ENCODE data around the gene CALD1. TPM values are rescaled to one million over a fixed set of nuclear protein-coding genes. Genes with fewer than 3 reads are reported as not detected.

CALD1 gene
- total and polyA plus RNA-seq, 7 donors = 34.7 to 2,150 (median 1,069) TPM

DNA sequence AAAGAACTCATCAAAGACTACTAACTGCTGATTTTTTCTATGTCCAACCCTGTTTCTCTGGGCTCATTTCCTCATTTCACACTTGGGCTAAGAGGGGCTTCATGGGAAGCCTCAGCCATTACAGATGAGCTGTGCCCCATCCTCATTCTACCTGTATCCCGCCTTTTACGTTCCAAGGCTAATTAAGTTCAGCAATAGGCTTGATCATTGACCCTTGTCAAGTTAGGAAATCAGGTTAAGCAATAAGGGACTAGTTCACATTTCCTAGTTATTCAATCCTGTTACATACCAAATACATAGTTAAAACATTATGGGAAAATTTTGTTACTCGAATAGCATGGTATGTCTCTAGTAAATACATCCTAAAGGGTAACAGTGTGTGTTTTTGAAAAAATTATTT lies 177.6 kb downstream of the CALD1 start:
- Histone ChIP-seq H3K27ac (peak overlapping the region in 1 of 4 donors; percentile 29), H3K4me3 (no peak overlapping the region), H3K9me3 (no peaks in the 10 kb centered on the region), H3K4me1 (peaks cover 0 to 27% (median 7%) of the 10 kb centered on the region in 4 donors), H3K36me3 (peaks cover 35 to 100% (median 78%) of the 10 kb centered on the region in 4 donors), H3K27me3 (no peaks in the 10 kb centered on the region)
- no peak for TF ChIP-seq POLR2AphosphoS5 (IDR thresholded peaks at IDR 0.05)
- no peak for TF ChIP-seq EP300 (IDR thresholded peaks at IDR 0.05)
- TF ChIP-seq, protein P1, sequence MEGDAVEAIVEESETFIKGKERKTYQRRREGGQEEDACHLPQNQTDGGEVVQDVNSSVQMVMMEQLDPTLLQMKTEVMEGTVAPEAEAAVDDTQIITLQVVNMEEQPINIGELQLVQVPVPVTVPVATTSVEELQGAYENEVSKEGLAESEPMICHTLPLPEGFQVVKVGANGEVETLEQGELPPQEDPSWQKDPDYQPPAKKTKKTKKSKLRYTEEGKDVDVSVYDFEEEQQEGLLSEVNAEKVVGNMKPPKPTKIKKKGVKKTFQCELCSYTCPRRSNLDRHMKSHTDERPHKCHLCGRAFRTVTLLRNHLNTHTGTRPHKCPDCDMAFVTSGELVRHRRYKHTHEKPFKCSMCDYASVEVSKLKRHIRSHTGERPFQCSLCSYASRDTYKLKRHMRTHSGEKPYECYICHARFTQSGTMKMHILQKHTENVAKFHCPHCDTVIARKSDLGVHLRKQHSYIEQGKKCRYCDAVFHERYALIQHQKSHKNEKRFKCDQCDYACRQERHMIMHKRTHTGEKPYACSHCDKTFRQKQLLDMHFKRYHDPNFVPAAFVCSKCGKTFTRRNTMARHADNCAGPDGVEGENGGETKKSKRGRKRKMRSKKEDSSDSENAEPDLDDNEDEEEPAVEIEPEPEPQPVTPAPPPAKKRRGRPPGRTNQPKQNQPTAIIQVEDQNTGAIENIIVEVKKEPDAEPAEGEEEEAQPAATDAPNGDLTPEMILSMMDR (IDR thresholded peaks at IDR 0.05) = no peak
- TF ChIP-seq POLR2A (IDR thresholded peaks at IDR 0.05) = no peak
- intact Hi-C loops (cut with DNase I) = loop anchor here (5.0 kb wide), 1 partner anchor 515 kb away; no protein-coding TSS in a partner anchor
- 80 to 91% methylated on average over 3 of the region's 3 CpGs for WGBS, 2 donors
- DNase-seq = no peak

DNA sequence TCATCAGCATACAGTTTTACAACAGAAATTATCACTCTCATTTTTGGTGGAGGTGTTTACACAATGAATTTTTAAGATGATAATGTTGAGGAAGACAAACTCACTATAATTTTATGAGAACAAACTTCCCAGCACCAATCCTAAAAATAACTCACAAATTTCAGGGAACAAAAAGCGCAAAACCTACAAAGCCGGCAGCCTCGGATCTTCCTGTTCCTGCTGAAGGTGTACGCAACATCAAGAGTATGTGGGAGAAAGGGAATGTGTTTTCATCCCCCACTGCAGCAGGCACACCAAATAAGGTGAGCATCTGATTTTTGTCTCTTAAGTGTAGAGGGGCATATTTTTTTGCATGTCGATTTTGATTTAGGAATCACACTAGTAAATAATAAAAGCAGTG lies 180.4 kb downstream of the CALD1 start:
- H3K4me1 ChIP-seq = peaks cover 0 to 39% (median 17%) of the 10 kb centered on the region in 4 donors
- no peaks in the 10 kb centered on the region for H3K27me3 ChIP-seq
- DNase-seq = no peak
- H3K9me3 ChIP-seq = no peaks in the 10 kb centered on the region
- H3K27ac ChIP-seq = peak overlapping the region in 3 of 4 donors; percentile 39 to 63 (median 61)
- TF ChIP-seq EP300 (IDR thresholded peaks at IDR 0.05) (no peak), POLR2A (IDR thresholded peaks at IDR 0.05) (no peak), POLR2AphosphoS5 (IDR thresholded peaks at IDR 0.05) (no peak)
- TF ChIP-seq, protein P1 (IDR thresholded peaks at IDR 0.05) = no peak
- H3K4me3 ChIP-seq = no peak overlapping the region
- H3K36me3 ChIP-seq = peaks cover 38 to 100% (median 71%) of the 10 kb centered on the region in 4 donors
- WGBS, 2 donors = 91% methylated on average over 5 of the region's 5 CpGs
- intact Hi-C loops (cut with DNase I) = loop anchor here (5.0 kb wide), 1 partner anchor 518 kb away; no protein-coding TSS in a partner anchor

DNA sequence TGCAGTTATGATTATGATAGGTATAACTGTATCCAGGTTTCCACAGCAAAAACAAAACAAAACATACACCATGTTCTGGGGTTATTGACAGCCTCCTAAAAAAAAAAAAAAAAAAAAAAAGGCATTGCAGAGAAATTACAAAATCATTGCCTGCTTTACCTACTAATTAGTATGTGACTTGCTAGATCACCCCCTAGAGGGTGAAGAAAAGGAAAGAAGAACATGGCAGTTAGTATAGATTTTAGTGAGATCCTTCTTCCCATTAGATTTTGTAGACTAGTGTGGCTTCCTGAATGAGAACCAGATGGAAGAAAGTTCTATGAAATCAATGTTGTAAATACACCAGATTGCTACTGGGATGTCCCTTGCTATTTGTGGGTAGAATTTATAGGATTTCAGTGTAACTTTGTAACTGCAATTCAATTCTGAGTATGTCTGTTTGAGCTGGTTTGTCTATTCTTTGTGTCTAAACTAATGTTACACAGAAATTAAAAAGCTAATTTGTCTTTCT lies 182.9 kb downstream of the CALD1 start:
- H3K27me3 ChIP-seq = no peaks in the 10 kb centered on the region
- H3K36me3 ChIP-seq = peaks cover 49 to 100% (median 75%) of the 10 kb centered on the region in 4 donors
- H3K9me3 ChIP-seq = no peaks in the 10 kb centered on the region
- peaks cover 0 to 39% (median 17%) of the 10 kb centered on the region in 4 donors for H3K4me1 ChIP-seq
- peak overlapping the region in 3 of 4 donors; percentile 46 to 64 (median 61) for H3K27ac ChIP-seq
- intact Hi-C loops (cut with DNase I) = no loop called here
- TF ChIP-seq EP300 (IDR thresholded peaks at IDR 0.05) (no peak), POLR2AphosphoS5 (IDR thresholded peaks at IDR 0.05) (no peak), POLR2A (IDR thresholded peaks at IDR 0.05) (no peak)
- TF ChIP-seq, protein P1 (IDR thresholded peaks at IDR 0.05) = no peak
- no peak overlapping the region for H3K4me3 ChIP-seq
- no peak for DNase-seq

DNA sequence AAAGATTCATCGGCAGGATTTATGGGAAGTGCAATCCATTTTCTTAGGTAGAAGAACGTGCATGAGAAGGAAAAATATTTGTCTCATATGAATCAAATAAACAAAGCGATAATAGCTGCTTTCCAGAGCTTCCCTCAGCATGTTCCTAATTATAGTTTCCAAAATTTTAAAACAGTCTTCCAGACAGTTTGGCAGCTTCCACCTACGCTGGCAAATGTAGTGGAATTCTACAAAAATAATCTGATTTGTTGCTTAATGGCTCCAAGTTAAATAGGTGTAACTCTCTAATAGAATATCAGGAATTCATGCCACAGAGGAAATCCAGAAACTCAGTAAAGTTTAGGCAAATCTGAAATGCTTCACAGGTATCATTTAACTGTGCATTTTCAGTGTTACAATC lies 183.6 kb downstream of the CALD1 start:
- Histone ChIP-seq H3K9me3 (no peaks in the 10 kb centered on the region), H3K4me1 (peaks cover 0 to 39% (median 17%) of the 10 kb centered on the region in 4 donors), H3K27me3 (no peaks in the 10 kb centered on the region), H3K36me3 (peaks cover 53 to 100% (median 74%) of the 10 kb centered on the region in 4 donors), H3K4me3 (no peak overlapping the region), H3K27ac (peak overlapping the region in 3 of 4 donors; percentile 46 to 64 (median 61))
- no peak for DNase-seq
- intact Hi-C loops (cut with DNase I) = no loop called here
- TF ChIP-seq POLR2AphosphoS5 (IDR thresholded peaks at IDR 0.05) = no peak
- TF ChIP-seq, protein P1 (IDR thresholded peaks at IDR 0.05) = no peak
- no peak for TF ChIP-seq POLR2A (IDR thresholded peaks at IDR 0.05)
- TF ChIP-seq EP300 (IDR thresholded peaks at IDR 0.05) = no peak
- 78 to 83% methylated on average over 4 of the region's 4 CpGs for WGBS, 2 donors
